Astrocyte (in vitro differentiated cells and primary cell): Measurements from ENCODE around the gene ZNF768.

ENCODE experiments used
- EZH2 ChIP-seq: IDR thresholded peaks from 2 replicates; pipeline ENCODE4 v1.6.1; 2012; ENCODE audit warnings: mild to moderate bottlenecking, low read length, inconsistent platforms; ENCODE audit not compliant: insufficient read depth
- TF ChIP-seq, protein P1 (sequence below): IDR thresholded peaks from 2 replicates; pipeline ENCODE4 v1.5.1; 2011; ENCODE audit warnings: low read depth, mild to moderate bottlenecking, inconsistent platforms, low read length, moderate library complexity; ENCODE audit not compliant: insufficient read depth

GRCh38 chr16:30567160-30567990, 41.0 kb upstream of the ZNF768 start:
- TF ChIP-seq, protein P1, sequence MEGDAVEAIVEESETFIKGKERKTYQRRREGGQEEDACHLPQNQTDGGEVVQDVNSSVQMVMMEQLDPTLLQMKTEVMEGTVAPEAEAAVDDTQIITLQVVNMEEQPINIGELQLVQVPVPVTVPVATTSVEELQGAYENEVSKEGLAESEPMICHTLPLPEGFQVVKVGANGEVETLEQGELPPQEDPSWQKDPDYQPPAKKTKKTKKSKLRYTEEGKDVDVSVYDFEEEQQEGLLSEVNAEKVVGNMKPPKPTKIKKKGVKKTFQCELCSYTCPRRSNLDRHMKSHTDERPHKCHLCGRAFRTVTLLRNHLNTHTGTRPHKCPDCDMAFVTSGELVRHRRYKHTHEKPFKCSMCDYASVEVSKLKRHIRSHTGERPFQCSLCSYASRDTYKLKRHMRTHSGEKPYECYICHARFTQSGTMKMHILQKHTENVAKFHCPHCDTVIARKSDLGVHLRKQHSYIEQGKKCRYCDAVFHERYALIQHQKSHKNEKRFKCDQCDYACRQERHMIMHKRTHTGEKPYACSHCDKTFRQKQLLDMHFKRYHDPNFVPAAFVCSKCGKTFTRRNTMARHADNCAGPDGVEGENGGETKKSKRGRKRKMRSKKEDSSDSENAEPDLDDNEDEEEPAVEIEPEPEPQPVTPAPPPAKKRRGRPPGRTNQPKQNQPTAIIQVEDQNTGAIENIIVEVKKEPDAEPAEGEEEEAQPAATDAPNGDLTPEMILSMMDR = no peak
- no peak for TF ChIP-seq EZH2
